Bronchial epithelial cell (primary cell): Measurements from ENCODE around the gene KIAA1958. TPM values are rescaled to one million over a fixed set of nuclear protein-coding genes. Genes with fewer than 3 reads are reported as not detected.

ENCODE experiments used
- DNase-seq: peaks from one replicate; pipeline ENCODE4 v3.0.0-alpha.2; 2010; ENCODE audit warnings: low read depth
- FAIRE-seq: peaks from 2 replicates; lab custom pipeline; 2011; peaks lifted over from hg19 to GRCh38; lab: Jason Lieb, UNC
- H3K27me3 ChIP-seq: 2 replicates; pipeline ENCODE4 v1.5.1; 2011; ENCODE audit warnings: low read length; ENCODE audit not compliant: control insufficient read depth, insufficient read depth
- H3K36me3 ChIP-seq: 2 replicates; pipeline ENCODE4 v1.5.1; 2011; ENCODE audit warnings: low read length; ENCODE audit not compliant: control insufficient read depth, insufficient read depth
- H3K4me3 ChIP-seq: 2 replicates; pipeline ENCODE4 v1.5.1; 2011; ENCODE audit warnings: mild to moderate bottlenecking, low read depth, low read length, control low read depth
- CTCF ChIP-seq: IDR thresholded peaks from 2 replicates; pipeline ENCODE4 v1.5.1; 2011; ENCODE audit warnings: mild to moderate bottlenecking, moderate library complexity, low read length, control low read depth, inconsistent platforms; ENCODE audit not compliant: insufficient read depth, severe bottlenecking
- total RNA-seq: library from RNA; depleted of rRNA; stranded (reverse); fragments of >200 nt; gene quantifications from 2 replicates; pipeline ENCODE4 v1.2.1, GENCODE V29; 2014

Gene KIAA1958
- total RNA-seq, 1 donor from 2014 or later: 1.8 TPM

DNA sequence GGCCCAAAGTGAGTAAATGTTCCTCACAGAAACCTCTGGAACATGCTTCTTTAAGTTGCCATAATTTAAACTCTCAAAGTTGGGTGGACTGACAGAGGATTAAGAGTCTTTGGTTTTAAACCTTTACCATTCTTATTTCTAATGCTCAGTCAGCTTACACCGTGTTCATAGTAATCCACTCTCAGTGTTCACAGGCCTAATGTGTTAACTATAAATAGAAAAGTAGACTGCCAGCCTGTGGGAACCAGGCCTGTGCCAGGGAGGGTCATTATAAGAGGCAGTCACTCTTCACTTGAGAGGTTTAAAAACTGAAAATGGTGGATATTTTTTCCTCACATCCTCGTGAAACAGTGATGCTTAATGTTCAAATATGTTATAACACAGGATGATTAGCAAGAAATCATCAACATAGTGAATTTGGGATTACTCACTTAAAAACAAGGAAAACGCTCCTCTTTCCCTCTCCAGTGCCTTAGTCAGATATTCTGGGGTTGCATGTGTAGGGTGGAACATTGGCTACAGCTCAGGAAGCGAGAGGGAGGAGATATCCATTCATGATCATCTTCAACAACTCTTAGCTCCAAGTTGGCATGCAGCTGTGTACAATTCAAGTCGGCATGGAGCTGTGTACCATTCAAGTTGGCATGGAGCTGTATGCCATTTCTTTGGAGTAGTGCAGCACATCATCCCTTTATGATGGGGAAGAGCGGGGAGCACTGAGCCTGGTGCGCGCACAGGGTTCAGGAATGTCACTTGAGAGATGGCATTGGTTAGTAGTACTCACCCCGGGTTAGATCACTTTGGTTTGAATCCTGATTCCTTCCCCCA, 65.8 kb downstream of the KIAA1958 start:
- H3K36me3 ChIP-seq: no peaks in the 10 kb centered on the region
- H3K4me3 ChIP-seq: no peak overlapping the region
- H3K27me3 ChIP-seq: no peaks in the 10 kb centered on the region
- FAIRE-seq (no peak), DNase-seq (no peak)
- TF ChIP-seq CTCF: no peak

DNA sequence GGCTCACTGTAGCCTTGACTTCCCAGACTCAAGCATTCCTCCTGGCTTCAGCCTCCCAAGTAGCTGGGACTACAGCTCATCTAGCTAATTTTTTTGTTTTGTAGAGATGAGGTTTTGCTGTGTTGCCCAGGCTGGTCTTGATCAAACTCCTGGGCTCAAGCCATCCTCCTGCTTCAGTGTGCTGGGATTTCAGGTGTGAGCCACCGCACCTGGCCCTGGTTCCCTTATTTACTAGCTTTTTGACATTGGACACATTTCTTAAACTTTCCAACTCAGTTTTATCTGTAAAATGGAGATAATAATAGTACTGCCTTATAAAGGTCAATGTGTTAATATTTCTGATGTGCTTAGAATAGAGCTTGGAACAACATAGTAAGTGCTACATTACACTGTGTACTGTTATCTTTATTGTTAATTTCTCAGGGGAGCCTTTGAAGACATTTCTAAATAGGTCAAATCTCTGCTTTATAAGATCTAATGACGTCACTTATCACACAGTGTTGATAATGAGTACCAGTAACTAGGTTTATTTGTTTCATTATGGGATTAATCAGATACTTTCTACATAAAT, 66.7 kb downstream of the KIAA1958 start:
- no peak for FAIRE-seq

GRCh38 chr9:112554516-112554915, 67.9 kb downstream of the KIAA1958 start:
- no peak overlapping the region for H3K4me3 ChIP-seq
- FAIRE-seq (no peak), DNase-seq (peak; percentile 31)
- TF ChIP-seq CTCF: no peak
- H3K36me3 ChIP-seq: no peaks in the 10 kb centered on the region
- no peaks in the 10 kb centered on the region for H3K27me3 ChIP-seq

More for the DNA sequence above, 66.7 kb downstream of the KIAA1958 start:
- no peak for TF ChIP-seq CTCF
- no peak overlapping the region for H3K4me3 ChIP-seq
- DNase-seq: no peak
- no peaks in the 10 kb centered on the region for H3K36me3 ChIP-seq
- no peaks in the 10 kb centered on the region for H3K27me3 ChIP-seq

DNA sequence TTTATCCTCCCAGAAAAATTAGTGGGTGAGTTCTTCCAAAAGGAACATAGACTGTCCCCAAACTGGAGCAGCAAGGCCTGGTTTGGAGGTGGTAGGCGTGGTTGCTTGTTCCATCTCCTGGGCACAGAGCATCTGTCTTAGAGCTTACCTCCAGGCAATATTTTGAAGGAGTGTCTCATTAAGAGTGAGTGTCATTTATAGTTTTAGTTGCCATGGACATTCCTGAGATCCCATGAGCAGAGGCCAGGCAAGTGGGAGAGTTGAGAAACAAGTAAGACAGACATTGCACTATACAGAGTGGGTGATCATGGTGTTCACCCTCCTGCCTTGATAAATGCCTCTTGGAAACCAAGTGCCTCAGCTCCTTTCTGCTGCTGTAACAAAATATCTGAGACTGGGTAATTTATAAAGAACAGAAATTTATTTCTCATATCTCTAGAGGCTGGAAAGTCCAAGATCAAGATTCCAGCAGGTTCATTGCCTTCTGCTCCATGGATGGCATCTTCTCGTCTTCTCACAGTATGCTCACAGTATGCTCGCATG, 68.5 kb downstream of the KIAA1958 start:
- Histone ChIP-seq H3K36me3 (no peaks in the 10 kb centered on the region), H3K27me3 (no peaks in the 10 kb centered on the region), H3K4me3 (no peak overlapping the region)
- no peak for TF ChIP-seq CTCF
- DNase-seq (no peak), FAIRE-seq (no peak)

DNA sequence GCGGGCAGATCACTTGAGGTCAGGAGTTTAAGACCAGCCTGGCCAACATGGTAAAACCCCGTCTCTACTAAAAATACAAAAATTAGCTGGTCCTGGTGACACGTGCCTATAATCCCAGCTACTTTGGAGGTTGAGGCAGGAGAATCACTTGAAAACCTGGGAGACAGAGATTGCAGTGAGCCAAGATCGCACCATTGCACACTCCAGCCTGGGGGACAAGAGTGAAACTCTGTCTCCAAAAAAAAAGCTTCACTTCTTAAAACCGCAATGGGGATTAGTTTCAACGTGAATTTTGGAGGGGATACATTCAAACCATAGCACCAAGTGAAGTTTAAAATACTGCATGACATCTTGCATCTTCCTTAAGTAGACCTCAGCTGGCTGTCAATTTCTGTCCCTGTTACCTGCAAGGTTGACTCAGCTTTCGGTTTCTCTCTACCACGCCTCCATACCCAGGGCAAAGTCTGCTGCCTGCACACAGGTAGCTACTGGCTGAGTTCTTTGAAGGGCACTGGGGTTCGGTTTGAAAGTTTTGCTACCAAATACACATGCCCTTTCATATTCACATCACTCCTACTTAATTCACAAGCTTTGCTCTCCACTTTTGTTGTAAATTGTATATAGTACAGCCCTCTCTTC, 69.3 kb downstream of the KIAA1958 start:
- H3K4me3 ChIP-seq: no peak overlapping the region
- no peaks in the 10 kb centered on the region for H3K36me3 ChIP-seq
- no peak for TF ChIP-seq CTCF
- H3K27me3 ChIP-seq: no peaks in the 10 kb centered on the region
- FAIRE-seq (no peak), DNase-seq (peak; percentile 6)
